GM18511 (cell line): ENCODE results near the gene COX8C.
A peak's percentile ranks its signal among the peaks of the same experiment; 100 is the strongest.

ENCODE experiments used
- ATAC-seq: cut with Tn5 transposase; IDR thresholded peaks from one replicate; pipeline ENCODE4 v1.9.1; 2021; ENCODE audit warnings: mild to moderate bottlenecking, moderate library complexity; ENCODE audit not compliant: unreplicated experiment

The COX8C gene

GRCh38 chr14:93346926-93347721, at the start of gene COX8C:
Gene COX8C (plus strand): TSS chr14:93347182. CDS start chr14:93347269, 87 bp downstream.
- ATAC-seq: no peak

- ATAC-seq: no peak
Observed at GRCh38 chr14:93299416-93299815, 47.6 kb upstream of the COX8C start.

GRCh38 chr14:93299866-93300265, 47.1 kb upstream of the COX8C start:
- ATAC-seq: no peak

GRCh38 chr14:93301821-93302447, 45.0 kb upstream of the COX8C start:
- ATAC-seq: no peak

GRCh38 chr14:93302688-93303581, 44.0 kb upstream of the COX8C start:
- ATAC-seq: no peak

- no peak for ATAC-seq
Observed at GRCh38 chr14:93303659-93304058, 43.3 kb upstream of the COX8C start.

GRCh38 chr14:93304771-93305170, 42.2 kb upstream of the COX8C start:
- no peak for ATAC-seq

- ATAC-seq: no peak
Observed at GRCh38 chr14:93305725-93306418, 41.1 kb upstream of the COX8C start.

GRCh38 chr14:93306812-93307211, 40.2 kb upstream of the COX8C start:
- ATAC-seq: no peak

GRCh38 chr14:93308686-93309345, 38.2 kb upstream of the COX8C start:
- ATAC-seq: no peak

GRCh38 chr14:93309427-93309966, 37.5 kb upstream of the COX8C start:
- ATAC-seq: no peak

- no peak for ATAC-seq
Observed at GRCh38 chr14:93311082-93311481, 35.9 kb upstream of the COX8C start.

- ATAC-seq: no peak
Observed at GRCh38 chr14:93315575-93315974, 31.4 kb upstream of the COX8C start.

- ATAC-seq: no peak
Observed at GRCh38 chr14:93316716-93317115, 30.3 kb upstream of the COX8C start.

- ATAC-seq: no peak
Observed at GRCh38 chr14:93317210-93317874, 29.6 kb upstream of the COX8C start.

- no peak for ATAC-seq
Observed at GRCh38 chr14:93317875-93318807, 28.8 kb upstream of the COX8C start.

GRCh38 chr14:93318927-93319326, 28.1 kb upstream of the COX8C start:
- peak; percentile 61 for ATAC-seq

- ATAC-seq: peak; percentile 45
Observed at GRCh38 chr14:93319494-93319893, 27.5 kb upstream of the COX8C start.
